ENCODE data around the gene DUSP5. TPM values are rescaled to one million over a fixed set of nuclear protein-coding genes. Genes with fewer than 3 reads are reported as not detected.
A peak's percentile ranks its signal among the peaks of the same experiment; 100 is the strongest.

DUSP5 gene
- total RNA-seq, 1 donor, result 42.3 TPM

- no peak overlapping the region for H3K4me3 ChIP-seq (ENCODE audit: low read depth, low read length)
- DNase-seq (ENCODE audit: low read depth), result peak; percentile 37
- TF ChIP-seq, protein P1, sequence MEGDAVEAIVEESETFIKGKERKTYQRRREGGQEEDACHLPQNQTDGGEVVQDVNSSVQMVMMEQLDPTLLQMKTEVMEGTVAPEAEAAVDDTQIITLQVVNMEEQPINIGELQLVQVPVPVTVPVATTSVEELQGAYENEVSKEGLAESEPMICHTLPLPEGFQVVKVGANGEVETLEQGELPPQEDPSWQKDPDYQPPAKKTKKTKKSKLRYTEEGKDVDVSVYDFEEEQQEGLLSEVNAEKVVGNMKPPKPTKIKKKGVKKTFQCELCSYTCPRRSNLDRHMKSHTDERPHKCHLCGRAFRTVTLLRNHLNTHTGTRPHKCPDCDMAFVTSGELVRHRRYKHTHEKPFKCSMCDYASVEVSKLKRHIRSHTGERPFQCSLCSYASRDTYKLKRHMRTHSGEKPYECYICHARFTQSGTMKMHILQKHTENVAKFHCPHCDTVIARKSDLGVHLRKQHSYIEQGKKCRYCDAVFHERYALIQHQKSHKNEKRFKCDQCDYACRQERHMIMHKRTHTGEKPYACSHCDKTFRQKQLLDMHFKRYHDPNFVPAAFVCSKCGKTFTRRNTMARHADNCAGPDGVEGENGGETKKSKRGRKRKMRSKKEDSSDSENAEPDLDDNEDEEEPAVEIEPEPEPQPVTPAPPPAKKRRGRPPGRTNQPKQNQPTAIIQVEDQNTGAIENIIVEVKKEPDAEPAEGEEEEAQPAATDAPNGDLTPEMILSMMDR (IDR thresholded peaks at IDR 0.05; ENCODE audit: insufficient read depth, low read depth, low read length), result no peak
Measured at GRCh38 chr10:110481919-110482318, 15.8 kb upstream of the DUSP5 start.

DNA sequence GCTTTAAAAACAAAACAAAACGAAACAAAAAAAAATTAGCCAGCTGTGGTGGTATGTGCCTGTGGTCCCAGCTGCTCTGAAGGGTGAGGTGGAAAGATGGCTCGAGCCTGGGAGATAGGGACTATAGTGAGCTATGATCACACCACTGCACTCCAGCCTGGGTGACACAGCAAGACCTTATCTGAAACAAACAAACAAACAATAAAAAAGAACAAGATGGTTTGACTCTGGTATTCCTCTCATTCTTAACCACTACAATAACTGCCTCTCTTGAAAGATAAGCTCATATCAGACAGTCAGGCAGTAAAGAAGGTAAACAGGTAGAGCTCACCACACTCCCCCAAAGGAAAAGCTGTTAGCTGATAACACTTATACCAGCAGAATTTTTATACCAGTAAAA is 14.1 kb upstream of the DUSP5 start:
- TF ChIP-seq, protein P1 (IDR thresholded peaks at IDR 0.05; ENCODE audit: insufficient read depth, low read depth, low read length), result no peak
- no peak for DNase-seq (ENCODE audit: low read depth)
- no peak overlapping the region for H3K4me3 ChIP-seq (ENCODE audit: low read depth, low read length)

GRCh38 chr10:110485541-110485940 is 12.2 kb upstream of the DUSP5 start:
- TF ChIP-seq, protein P1 (IDR thresholded peaks at IDR 0.05; ENCODE audit: insufficient read depth, low read depth, low read length), result no peak
- DNase-seq (ENCODE audit: low read depth), result no peak
- no peak overlapping the region for H3K4me3 ChIP-seq (ENCODE audit: low read depth, low read length)

- peak; percentile 58 for DNase-seq (ENCODE audit: low read depth)
- H3K4me3 ChIP-seq (ENCODE audit: low read depth, low read length), result no peak overlapping the region
- TF ChIP-seq, protein P1 (IDR thresholded peaks at IDR 0.05; ENCODE audit: insufficient read depth, low read depth, low read length), result no peak
Measured at GRCh38 chr10:110486680-110487410, 10.9 kb upstream of the DUSP5 start.

DNA sequence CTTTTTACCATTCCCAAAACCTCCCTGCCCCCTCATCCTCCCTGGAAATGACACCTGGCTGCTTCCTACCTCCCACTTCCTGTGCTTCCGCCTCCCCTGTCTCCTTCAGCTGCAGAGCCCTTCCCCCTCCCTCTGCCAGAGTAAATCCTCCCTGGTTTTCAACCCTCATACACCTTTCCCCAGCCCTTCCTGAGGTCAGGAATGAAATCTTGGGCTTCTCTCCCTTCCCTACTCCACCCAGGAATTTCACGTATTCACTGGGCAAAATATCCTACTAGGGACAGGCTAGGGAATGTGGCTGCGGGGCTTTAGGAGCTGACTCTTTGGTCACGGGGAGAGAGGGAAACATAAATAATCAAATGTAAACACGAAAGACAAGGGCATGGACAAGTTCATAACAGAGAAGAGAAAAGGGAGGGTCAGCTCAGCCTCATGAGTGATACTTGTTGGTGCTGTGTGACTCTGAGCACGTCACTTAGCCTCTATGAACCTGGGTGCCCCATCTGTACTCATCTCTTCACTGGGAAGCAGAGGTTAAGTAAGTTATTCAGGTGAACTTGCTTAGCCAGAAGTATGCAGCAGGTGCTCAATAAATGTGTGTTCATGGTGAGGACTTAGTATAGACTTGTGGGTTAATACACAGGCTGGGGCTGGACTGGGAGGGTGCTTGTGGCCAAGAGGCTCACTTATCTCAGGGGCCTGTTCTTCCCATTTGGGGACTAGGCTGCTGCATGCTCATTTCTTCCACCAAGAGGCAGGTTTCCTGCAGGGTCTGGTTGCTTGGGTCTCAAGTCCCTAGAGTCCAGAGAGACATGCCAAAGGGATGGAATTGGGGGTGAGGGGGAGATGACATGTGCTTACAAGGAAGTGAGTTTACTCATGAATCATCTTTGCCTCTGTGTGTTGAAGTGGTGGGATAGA is 10.0 kb upstream of the DUSP5 start:
- TF ChIP-seq, protein P1 (IDR thresholded peaks at IDR 0.05; ENCODE audit: insufficient read depth, low read depth, low read length), result no peak
- peak; percentile 65 for DNase-seq (ENCODE audit: low read depth)
- H3K4me3 ChIP-seq (ENCODE audit: low read depth, low read length), result no peak overlapping the region

DNA sequence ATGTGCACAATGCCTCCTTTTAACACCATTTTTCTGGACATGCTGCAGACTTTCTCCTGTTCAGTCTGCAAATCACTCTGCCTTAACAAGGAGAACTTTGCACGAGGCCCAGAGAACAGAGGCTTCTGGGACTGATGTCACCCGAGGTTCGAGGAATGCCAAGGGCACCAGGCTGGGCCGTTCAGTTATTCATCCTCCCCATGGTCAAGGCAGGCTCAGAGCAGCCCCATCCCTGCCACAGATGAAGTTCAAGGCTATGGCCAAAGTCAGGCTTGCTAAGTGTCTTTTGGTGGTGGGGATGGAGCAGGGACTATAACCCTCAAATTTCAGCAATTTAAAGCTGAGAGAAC is 9.4 kb upstream of the DUSP5 start:
- H3K4me3 ChIP-seq (ENCODE audit: low read depth, low read length), result no peak overlapping the region
- DNase-seq (ENCODE audit: low read depth), result no peak

More for the DNA sequence above, 9.4 kb upstream of the DUSP5 start:
- TF ChIP-seq, protein P1 (IDR thresholded peaks at IDR 0.05; ENCODE audit: insufficient read depth, low read depth, low read length), result no peak
